ENCODE data around the gene CEBPA.
"Not testable (repeated sequence)": the region's sequence is repeated elsewhere in the genome, so short reads cannot be mapped to it uniquely, and the experiment has no call there.

Gene CEBPA

DNA sequence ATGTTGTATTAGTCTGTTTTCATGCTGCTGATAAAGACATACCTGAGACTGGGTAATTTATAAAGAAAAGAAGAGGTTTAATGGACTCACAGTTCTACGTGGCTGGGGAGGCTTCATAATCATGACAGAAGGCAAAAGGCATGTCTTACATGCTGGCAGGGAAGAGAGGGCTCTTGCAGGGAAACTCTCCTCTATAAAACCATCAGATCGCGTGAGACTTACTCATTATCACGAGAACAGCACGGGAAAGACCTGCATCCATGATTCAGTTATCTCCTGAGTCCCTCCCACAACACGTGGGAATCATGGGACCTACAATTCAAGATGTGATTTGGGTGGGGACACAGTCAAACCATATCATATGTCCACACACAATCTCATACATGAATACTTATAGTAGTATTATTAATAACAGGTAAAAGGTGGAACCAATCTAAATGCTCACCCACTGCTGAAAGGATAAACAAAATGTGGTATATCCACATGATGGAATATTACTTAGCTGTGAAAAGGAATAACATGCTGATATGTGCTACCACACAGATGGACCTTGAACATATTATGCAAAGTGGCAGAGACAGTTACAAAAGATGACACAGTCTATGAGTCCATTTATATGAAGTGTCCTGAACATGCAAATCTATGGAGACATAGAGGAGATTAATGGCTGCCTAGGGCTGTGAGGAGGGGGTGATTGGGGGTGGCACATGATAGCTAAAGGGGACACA, 20.9 kb upstream of the CEBPA start:
- DNase-seq, result no peak

DNA sequence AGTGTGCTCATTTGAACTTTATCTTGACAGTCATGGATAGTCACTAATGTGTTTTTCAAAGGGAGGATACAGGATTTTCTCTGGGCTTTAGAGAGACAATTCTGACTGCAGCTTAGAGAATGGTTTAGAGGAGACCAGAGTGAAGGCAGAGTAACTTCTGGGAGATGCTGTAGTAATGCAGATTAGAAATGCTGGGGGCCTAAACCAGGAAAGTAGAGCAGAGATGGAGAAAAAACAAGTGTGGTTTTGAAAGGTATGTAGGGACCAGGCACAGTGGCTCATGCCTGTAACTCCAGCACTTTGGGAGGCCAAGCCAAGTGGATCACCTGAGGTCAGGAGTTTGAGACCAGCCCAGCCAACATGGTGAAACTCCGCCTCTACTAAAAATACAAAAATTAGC, 18.3 kb upstream of the CEBPA start:
- no peak for DNase-seq

DNA sequence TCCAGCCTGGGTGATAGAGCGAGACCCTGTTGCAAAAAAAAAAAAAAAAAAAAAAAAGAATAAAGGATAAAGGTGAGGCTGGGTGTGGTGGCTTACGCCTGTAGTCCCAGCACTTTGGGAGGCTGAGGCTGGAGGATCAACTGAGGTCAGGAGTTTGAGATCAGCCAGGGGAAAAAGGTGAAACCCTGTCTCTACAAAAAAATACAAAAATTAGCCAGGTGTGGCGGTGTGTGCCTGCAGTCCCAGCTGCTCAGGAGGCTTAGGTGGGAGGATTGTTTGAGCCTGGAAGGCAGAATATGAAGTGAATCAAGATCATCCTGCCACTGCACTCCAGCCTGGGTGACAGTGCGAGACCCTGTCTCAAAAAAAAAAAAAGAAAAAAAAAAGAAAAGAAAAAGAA, 15.7 kb upstream of the CEBPA start:
- not testable (repeated sequence) for DNase-seq

DNA sequence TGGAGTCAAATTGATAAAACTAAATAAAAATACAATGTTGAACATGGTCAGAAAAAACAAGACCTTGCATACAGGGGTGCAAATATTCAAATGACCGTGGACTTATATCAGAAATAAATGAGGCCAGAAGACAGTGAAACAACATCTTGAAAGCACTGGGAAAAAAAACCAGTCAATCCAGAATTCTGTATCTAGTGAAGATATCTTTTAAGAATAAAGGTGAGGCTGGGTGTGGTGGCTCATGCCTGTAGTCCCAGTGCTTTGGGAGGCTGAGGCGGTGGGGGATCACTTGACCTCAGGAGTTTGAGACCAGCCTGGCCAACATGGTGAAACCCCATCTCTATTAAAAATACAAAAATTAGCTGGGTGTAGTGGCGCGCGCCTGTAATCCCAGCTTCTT, 15.2 kb upstream of the CEBPA start:
- DNase-seq, result no peak

DNA sequence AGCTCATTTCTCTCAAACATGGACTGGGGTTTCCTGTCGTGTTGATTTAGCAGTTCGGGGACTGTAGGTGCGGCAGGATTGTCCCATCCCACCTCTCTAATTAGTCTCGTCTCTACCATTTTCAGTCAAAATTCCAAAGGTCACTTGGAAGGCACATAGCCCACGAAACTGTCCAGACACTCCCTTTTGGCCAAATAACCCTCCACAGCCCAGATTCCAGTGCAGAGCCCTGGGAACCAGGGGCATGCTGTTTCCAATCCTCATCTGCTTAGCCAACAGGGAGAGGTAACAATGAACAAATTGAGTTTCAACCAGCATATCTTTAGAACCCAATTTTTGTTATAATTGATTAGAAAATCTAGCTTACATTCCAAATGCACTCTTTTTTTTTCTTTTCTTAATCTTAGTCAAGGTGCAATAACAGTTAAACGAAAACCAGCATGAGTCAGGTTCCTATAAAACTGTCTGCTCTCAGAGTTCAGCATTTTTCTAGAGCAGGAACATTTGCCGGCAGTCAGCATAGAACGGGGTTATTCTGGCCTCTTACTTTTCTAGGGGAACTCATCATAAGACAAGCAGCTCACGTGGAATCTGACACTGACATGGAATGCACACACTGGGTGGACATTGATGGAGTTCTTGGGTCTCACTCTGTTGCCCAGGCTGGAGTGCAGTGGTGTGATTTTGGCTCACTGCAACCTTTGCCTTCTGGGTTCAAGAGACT, 14.4 kb upstream of the CEBPA start:
- no peak for DNase-seq

DNA sequence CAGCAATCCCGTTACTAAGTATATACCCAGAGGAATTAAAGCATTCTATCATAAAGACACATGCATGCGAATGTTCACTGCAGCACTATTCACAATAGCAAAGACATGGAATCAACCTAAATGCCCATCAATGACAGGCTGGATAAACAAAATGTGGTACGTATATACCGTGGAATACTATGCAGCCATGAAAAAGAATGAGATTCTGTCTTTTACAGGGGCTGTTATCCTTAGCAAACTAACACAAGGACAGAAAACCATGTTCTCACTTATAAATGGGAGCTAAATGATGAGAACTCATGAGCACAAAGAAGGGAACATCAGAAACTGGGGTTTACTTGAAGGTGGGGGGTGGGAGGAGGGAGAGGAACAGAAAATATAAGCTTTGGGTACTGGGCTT, 10.5 kb upstream of the CEBPA start:
- not testable (repeated sequence) for DNase-seq

DNA sequence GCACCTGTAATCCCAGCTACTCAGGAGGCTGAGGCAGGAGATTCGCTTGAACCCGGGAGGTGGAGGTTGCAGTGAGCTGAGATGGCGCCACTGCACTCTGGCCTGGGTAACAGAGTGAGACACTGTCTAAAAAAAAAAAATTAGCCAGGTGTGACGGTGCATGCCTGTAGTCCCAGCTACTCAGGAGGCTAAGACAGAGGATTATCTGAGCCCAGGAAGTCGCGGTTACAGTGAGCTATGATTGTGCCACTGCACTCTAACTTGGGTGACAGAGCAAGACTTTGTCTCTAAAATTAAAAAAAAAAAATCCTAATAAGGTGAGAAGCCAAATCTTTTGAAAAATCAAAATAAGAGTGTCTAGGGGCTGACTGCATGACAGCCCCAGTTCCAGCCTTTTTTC, 9.7 kb upstream of the CEBPA start:
- DNase-seq, result no peak

DNA sequence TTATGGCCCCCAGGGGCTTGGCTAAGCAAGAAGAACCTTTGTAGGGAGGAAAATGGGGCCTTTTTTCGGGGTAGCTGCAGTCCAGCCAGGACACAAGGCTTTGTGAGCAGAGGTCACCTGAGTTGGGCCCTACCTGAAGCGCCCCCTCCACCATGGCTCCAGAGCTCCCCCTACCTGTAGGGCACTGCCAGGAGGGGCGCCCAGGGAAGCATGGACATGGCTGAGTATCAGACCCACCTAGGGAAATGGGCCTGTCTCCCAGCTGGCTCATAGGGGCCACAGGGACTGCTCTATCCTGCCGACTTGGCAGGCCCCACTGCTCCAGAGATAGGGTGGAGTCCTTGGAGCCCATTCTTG, 9.0 kb upstream of the CEBPA start:
- DNase-seq, result no peak

DNA sequence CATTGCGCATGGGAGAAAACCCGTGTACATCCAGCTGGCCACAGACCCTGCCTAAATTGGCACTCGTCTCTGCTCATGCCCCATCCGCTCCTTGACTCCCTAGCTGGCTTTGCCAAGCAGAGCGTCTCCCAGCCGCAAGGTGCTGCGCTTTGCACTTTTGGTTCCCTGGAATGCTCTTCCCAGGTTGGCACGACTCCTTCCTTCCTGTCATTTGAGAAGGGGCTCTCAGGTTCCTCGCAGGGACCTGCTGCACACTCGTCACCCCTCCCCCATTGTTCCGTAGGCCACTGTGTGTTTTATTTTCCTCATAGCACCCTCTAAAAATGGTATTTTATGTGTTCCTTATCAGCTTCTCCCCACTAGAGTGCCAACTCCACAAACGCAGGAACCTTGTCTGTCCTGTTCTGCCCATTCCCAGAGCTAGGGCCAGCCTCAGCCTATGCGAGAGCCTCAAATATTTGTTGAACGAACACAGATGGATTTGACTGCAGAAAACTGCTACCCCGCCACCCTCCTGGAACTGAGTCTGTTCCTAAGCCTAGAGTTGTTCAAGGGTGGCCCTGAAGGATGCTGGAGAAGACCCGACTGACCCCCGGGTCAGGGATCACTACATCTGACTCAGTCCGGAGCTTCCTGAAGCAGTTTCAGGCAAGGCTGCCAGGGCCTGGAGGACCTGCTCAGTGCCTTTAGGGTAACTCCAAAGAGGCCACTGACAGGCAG, 8.4 kb upstream of the CEBPA start:
- no peak for DNase-seq

DNA sequence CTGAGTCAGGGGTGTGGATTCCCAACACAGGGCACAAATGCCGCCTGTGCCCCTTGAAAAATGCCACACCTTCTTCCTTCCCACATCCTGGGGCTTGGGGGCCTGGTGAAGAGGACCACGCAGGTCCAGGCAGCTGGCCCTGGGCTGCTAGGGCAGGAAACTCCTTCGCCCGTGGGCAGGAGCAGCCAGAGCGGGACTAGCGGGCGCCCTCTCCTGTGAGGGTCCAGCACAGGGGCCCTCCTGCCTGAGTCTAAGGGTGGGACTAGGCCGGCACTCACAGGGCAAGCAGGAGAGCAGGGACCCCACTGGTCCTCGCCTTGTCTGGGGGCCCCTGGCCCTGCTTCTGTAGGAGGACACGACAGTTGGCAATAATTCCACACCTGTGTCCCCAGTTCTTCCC, 7.5 kb upstream of the CEBPA start:
- no peak for DNase-seq

DNA sequence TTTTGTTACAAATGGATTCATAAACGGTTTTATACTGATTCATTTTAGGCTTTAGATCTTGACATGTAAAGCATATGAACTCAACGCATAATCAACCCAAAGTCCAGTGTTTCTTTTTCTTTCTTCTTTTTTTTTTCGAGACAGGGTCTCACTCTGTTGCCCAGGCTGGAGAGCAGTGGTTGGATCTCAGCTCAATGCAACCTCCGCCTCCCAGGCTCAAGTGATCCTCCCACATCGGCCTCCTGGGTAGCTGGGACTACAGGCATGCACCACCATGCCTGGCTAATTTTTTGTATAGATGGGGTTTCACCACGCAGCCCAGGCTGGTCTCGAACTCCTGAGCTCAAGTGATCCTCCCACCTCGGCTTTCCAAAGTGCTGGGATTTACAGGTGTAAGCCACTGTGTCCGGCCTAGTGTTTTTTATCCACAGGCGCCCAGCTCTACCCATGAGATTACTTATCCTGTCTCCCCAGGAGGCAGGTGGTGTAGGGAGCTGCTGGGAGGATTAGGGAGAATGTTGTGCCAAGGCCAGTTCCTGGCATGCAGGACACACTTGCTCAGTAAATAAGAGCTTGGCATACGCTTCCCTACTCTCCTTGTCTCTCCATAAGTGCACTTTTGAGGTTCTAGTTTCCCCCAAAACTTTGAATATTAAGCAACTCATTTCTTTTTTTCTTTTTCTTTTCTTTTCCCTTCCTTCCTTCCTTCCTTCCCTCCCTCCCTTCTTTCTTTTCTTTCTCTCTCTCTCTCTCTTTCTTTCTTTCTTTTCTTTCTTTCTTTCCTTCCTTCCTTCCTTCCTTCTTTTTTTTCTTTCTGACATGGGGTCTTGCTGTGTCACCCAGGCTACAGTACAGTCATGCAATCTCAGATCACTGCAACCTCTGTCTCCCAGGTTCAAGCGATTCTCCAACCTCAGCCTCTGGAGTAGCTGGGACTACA, 4.8 kb upstream of the CEBPA start:
- no peak for DNase-seq

DNA sequence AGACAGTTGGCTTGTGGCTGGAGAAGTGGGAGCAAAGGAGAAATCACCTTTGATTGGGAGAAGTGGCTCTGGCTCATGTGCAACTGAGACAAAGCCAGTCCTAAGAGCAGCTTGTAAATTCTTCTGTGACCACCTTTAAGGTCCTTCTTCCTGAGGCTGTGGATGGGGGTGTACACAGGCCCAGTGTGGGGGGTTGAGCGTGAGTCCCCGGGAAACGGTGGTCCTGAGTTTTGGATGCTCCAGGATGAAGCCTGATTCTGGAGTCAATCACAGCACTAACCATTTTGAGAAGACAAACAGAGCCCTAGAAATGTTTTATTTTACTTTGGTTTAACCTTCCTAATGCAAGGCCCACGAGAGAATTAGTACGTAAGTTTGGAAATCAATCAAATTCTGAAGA, 3.9 kb upstream of the CEBPA start:
- no peak for DNase-seq

DNA sequence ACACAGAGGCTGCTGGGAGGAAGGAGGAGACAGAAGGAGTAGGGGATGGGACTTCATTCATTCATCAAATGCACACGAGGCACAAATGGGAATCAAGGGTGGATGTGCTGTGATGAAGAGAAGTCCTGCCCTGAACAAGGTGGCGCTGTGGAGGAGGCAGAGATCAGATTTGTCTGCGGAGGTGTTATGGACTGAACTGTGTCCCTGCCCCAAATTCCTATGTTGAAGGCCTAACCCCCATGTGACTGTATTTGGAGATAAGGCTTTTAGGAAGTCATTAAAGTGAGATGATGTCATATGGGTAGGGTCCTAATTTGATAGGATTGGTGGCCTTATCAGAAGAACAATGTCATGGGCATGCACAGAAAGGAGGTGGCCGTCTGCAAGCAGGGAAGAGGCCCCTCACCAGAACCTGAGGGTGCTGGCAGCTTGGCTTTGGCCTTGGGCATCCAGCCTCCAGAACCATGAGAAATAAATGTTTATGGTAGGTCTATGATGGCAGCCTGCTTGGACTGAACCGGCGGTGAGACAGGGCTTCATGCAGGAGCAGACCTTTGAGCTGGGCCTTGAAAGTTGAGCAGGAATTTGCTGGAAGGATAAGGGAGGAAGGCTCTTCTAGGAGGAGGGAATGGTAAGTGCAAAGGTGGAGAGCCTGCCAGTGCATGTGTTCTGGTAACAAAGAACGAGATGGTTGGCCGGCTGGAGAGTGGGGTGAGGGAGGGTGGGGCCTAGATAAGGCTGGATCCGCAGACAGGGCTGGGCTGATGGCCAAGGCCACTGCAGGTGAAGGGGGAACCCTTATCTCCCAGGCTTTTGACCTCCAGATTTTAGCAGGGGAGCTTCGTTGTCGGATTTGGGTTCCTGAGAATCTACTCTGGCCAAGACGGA, 2.7 kb upstream of the CEBPA start:
- DNase-seq, result no peak

DNA sequence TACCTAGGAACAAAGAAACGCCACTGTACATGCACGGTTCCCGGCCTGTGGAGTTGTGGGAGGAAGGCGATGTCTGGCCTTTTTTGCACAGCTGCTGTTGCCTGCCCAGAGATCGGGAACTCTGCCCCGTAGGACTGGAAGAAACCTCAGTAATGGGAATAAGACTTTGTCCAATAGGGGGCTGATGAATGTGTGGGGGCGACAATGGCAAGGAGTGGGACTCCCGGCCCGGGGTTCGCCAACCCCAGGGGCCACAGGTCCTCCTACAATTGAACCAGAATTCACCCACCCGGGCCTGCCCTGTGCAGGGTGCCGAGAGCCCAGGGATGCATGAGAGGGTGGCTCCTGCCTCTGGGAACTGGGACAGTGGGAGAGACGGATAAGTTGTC, 2.0 kb upstream of the CEBPA start:
- DNase-seq, result no peak

DNA sequence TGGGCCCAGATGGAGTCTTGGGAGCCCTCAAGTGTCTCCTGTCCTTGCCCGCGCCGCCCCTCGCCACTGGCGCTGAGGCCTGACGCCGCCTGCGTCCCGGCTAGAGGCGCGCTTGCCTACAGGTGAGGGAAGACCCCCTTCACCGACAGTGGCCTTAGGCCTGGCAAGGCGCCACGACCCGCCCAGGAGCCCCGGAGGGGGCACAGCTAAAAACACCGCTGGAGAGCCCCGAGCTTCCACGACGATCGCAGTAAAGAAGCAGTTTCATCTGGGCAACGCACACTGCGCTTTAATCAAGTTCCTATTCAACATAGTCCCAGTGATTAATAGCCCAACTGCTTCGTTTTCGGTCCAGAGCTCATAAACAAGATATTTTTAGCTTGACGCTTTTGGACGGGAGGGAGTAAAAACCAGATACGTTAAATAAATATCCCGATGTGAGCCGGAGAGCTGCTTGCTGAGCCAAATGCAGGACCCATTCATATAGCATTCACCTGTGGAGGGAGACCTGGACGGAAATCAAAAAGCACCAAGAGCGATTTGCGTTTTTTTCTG, 1.5 kb upstream of the CEBPA start:
- DNase-seq, result no peak

DNA sequence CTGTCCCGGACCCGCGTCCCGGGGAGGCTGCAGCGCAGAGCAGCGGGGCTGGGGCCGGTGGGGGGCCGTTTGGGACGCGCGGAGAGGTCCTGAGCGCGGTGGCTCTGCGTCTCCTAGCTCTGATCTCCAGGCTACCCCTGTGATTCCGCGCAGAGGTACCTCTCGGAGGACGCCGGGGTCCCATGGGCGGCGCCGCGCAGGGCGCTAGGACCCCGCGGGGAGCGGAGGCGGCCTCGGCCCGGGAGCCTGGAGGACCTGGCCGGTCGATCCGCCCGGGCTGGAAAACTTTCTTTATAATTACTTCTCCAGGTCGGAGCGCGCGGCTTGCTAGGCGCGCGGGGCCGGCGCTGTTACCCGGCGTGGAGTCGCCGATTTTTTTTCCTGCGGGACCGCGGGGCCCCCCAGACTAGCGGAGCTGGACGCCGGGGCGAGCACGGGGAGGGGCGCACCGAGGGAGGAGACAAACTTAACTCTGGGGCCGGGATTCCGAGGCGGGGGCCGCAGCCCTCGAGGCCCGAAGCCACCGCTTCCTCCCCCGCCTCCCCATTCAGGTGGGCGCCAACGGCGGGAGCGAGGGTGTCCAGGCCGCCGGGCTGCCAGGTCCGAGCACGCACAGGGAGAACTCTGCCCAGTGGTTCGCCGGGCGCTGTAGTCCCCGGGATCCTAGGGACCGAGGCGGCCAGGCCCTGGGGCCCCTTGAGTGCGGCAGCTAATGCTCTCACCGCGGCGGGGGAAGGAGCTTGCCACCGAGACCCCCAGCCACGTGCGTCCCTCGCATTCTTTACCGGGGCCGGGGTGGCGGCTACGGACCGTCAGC, 848 bp upstream of the CEBPA start:
- DNase-seq, result no peak

DNA sequence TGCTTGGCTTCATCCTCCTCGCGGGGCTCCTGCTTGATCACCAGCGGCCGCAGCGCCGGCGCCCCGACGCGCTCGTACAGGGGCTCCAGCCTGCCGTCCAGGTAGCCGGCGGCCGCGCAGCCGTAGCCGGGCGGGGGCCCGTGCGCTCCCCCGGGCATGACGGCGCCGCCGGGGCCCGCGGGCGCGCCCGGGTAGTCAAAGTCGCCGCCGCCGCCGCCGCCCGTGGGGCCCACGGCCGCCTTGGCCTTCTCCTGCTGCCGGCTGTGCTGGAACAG, 497 bp downstream of the CEBPA start:
- DNase-seq, result no peak

DNA sequence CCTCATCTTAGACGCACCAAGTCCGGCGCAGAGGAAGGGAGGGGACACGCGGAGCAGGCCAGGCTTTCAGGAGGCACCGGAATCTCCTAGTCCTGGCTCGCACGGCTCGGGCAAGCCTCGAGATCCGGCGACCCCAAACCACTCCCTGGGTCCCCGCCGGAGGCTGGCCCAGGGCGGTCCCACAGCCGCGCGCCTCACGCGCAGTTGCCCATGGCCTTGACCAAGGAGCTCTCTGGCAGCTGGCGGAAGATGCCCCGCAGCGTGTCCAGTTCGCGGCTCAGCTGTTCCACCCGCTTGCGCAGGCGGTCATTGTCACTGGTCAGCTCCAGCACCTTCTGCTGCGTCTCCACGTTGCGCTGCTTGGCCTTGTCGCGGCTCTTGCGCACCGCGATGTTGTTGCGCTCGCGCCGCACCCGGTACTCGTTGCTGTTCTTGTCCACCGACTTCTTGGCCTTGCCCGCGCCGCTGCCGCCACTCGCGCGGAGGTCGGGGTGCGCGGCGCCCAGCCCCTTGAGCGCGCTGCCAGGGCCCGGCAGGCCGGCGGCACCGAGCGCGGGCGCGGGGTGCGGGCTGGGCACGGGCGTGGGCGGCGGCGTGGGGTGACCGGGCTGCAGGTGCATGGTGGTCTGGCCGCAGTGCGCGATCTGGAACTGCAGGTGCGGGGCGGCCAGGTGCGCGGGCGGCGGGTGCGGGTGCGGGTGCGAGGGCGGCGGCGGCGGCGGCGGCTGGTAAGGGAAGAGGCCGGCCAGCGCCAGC, 1.0 kb downstream of the CEBPA start:
- no peak for DNase-seq

DNA sequence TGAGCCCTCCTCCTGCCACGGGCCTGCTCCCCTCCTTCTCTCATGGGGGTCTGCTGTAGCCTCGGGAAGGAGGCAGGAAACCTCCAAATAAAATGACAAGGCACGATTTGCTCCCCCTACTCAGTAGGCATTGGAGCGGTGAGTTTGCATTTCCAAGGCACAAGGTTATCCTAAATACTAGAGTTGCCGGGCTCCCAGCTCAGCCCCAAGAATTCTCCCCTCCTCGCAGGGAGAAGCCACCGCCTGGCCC, 1.5 kb downstream of the CEBPA start:
- no peak for DNase-seq

DNA sequence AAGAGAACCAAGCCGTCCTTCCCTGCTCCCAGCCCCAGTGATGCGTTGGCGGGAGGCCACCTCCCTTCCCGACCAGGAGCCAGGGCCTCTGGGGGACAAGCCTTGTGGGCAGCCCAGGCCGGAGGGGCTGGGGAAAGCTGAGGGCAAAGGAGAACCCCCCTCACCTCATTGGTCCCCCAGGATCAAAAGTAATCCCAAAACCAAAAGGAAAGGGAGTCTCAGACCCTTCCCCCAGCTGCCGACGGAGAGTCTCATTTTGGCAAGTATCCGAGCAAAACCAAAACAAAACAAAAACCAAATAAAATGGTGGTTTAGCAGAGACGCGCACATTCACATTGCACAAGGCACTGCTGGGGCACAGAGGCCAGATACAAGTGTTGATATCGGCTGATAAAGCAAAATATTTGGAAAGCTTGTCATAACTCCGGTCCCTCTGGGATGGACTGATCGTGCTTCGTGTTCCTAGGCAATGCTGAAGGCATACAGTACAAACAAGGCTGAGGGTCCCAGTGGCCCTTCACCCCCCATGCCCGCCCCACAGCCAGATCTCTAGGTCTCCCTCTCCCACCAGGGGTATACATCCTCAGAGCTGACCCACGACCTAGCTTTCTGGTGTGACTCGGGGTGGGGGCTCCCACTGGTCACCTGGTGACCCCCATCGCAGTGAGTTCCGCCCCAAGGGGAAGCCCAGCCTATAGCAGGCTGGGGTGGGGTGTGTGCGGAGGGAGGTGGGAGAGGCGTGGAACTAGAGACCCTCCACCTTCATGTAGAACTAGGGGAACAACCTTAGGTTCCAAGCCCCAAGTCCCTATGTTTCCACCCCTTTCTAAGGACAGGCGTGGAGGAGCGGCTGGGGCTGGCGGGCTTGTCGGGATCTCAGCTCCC, 2.1 kb downstream of the CEBPA start:
- no peak for DNase-seq

Data from NCI-H748 treated with DMSO at 0.1 percent for 48 hours (cell line).